Calu3 (cell line): ENCODE data around the gene SLC26A11. TPM values are rescaled to one million over a fixed set of nuclear protein-coding genes. Genes with fewer than 3 reads are reported as not detected.
"Not testable (repeated sequence)": the region's sequence is repeated elsewhere in the genome, so short reads cannot be mapped to it uniquely, and the experiment has no call there.

Source experiments
- BruUV-seq: library from RNA; stranded (reverse); fragments of 400-500 nt; replicated peaks from 2 replicates; lab custom pipeline; 2021; lab: Mats Ljungman, UMichigan
- CTCF ChIA-PET: fragments of 300-600 bp; sonication (Branson Sonifier 250); formaldehyde crosslinking; loops from one replicate; lab custom pipeline; 2022; ENCODE audit warnings: antibody characterized with exemption; lab: Charles Lee
- DNase-seq: peaks from one replicate; pipeline ENCODE4 v3.0.0; 2022
- H3K27ac Mint-ChIP-seq: one replicate; pipeline ENCODE4 v1.8.0; 2022; ENCODE audit warnings: mixed read lengths; ENCODE audit not compliant: unreplicated experiment
- H3K27me3 Mint-ChIP-seq: one replicate; pipeline ENCODE4 v1.8.0; 2022; ENCODE audit warnings: mixed read lengths; ENCODE audit not compliant: unreplicated experiment
- H3K36me3 Mint-ChIP-seq: one replicate; pipeline ENCODE4 v1.8.0; 2022; ENCODE audit warnings: mild to moderate bottlenecking, moderate library complexity, mixed read lengths; ENCODE audit not compliant: insufficient read depth, unreplicated experiment
- H3K4me1 Mint-ChIP-seq: one replicate; pipeline ENCODE4 v1.8.0; 2022; ENCODE audit warnings: mild to moderate bottlenecking, low read depth, mixed read lengths; ENCODE audit not compliant: unreplicated experiment
- H3K4me3 Mint-ChIP-seq: one replicate; pipeline ENCODE4 v1.8.0; 2022; ENCODE audit warnings: mild to moderate bottlenecking, low read depth, moderate library complexity, mixed read lengths; ENCODE audit not compliant: unreplicated experiment
- H3K9me3 Mint-ChIP-seq: one replicate; pipeline ENCODE4 v1.8.0; 2022; ENCODE audit warnings: low read depth, mixed read lengths; ENCODE audit not compliant: unreplicated experiment
- intact Hi-C: fragments of 100-400 bp; cut with micrococcal nuclease; formaldehyde crosslinking; loops from one replicate; pipeline ENCODE4 v1.10.0; 2022; ENCODE audit not compliant: unreplicated experiment
- total RNA-seq: library from RNA; stranded (reverse); gene quantifications from 2 replicates; pipeline ENCODE4 v1.2.3, GENCODE V29; 2022
- TF ChIP-seq, protein P1 (sequence below): fragments of 200-600 bp; IDR thresholded peaks from one replicate; pipeline ENCODE4 v1.8.0; 2022; ENCODE audit warnings: antibody characterized with exemption; ENCODE audit not compliant: unreplicated experiment

Gene SLC26A11
- total RNA-seq, 1 experiment from 2014 or later, result 7.2 TPM

DNA sequence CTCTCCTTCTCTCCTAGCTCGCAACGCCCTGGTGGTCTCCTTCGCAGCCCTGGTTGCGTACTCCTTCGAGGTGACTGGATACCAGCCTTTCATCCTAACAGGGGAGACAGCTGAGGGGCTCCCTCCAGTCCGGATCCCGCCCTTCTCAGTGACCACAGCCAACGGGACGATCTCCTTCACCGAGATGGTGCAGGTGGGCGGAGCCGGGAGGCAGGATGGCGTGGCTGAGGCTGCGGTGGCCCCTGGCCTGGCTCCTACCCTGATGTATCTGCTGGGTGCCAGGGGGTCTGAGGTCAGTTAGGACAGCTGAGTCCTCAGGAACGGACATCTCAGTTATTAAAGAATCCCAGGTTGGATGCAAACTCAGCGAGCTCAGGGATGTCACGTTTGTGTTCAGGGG lies 16.7 kb downstream of the SLC26A11 start:
- TF ChIP-seq, protein P1, sequence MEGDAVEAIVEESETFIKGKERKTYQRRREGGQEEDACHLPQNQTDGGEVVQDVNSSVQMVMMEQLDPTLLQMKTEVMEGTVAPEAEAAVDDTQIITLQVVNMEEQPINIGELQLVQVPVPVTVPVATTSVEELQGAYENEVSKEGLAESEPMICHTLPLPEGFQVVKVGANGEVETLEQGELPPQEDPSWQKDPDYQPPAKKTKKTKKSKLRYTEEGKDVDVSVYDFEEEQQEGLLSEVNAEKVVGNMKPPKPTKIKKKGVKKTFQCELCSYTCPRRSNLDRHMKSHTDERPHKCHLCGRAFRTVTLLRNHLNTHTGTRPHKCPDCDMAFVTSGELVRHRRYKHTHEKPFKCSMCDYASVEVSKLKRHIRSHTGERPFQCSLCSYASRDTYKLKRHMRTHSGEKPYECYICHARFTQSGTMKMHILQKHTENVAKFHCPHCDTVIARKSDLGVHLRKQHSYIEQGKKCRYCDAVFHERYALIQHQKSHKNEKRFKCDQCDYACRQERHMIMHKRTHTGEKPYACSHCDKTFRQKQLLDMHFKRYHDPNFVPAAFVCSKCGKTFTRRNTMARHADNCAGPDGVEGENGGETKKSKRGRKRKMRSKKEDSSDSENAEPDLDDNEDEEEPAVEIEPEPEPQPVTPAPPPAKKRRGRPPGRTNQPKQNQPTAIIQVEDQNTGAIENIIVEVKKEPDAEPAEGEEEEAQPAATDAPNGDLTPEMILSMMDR, result no peak
- intact Hi-C loops, result no loop called here
- H3K27me3 Mint-ChIP-seq, result no peaks in the 10 kb centered on the region
- no peak overlapping the region for H3K4me3 Mint-ChIP-seq
- no peaks in the 10 kb centered on the region for H3K9me3 Mint-ChIP-seq
- no peaks in the 10 kb centered on the region for H3K36me3 Mint-ChIP-seq
- BruUV-seq, result no TSS peak
- H3K27ac Mint-ChIP-seq, result no peak overlapping the region
- DNase-seq, result no peak
- CTCF ChIA-PET, result no interaction called here
- H3K4me1 Mint-ChIP-seq, result no peaks in the 10 kb centered on the region

DNA sequence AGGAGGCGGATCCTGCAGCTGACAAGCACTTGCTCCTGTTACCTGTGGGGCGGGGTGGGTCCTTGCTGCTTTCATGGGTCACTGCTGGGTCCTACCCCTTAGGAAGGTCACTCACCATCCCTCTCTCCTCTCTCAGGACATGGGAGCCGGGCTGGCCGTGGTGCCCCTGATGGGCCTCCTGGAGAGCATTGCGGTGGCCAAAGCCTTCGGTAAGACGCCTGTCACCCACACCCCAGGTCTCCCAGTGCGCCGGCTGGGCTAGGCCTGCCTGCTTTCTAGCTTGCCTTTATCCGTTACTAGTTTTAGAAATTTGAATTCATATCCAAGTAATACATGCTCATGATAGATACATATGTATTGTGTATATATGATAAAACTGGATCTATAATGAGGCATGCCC lies 17.2 kb downstream of the SLC26A11 start:
- Mint-ChIP-seq H3K27me3 (no peaks in the 10 kb centered on the region), H3K4me1 (no peaks in the 10 kb centered on the region), H3K36me3 (no peaks in the 10 kb centered on the region), H3K4me3 (no peak overlapping the region), H3K9me3 (no peaks in the 10 kb centered on the region), H3K27ac (no peak overlapping the region)
- CTCF ChIA-PET, result no interaction called here
- intact Hi-C loops, result no loop called here
- DNase-seq, result no peak
- no TSS peak for BruUV-seq
- TF ChIP-seq, protein P1, result no peak

DNA sequence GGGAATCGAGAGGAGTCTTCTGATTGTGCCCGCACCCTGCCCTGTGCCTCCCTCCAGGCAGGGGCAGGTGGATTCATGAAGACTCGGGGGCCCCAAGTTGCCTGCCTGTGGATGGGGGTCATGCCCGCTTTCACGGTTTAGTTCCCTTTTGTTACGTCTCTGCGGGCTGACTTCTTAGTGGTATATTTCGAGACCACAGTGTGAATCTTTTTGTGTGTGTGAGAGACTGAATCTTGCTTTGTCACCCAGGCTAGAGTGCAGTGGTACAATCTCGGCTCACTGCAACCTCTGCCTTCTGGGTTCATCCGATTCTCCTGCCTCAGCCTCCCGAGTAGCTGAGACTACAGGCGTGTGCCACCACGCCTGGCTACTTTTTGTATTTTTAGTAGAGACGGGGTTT lies 22.3 kb downstream of the SLC26A11 start:
- H3K9me3 Mint-ChIP-seq, result no peaks in the 10 kb centered on the region
- H3K36me3 Mint-ChIP-seq, result no peaks in the 10 kb centered on the region
- BruUV-seq, result no TSS peak
- H3K27ac Mint-ChIP-seq, result no peak overlapping the region
- H3K4me1 Mint-ChIP-seq, result no peaks in the 10 kb centered on the region
- intact Hi-C loops, result no loop called here
- no peak overlapping the region for H3K4me3 Mint-ChIP-seq
- TF ChIP-seq, protein P1, result no peak
- no peaks in the 10 kb centered on the region for H3K27me3 Mint-ChIP-seq
- no peak for DNase-seq
- CTCF ChIA-PET, result no interaction called here

DNA sequence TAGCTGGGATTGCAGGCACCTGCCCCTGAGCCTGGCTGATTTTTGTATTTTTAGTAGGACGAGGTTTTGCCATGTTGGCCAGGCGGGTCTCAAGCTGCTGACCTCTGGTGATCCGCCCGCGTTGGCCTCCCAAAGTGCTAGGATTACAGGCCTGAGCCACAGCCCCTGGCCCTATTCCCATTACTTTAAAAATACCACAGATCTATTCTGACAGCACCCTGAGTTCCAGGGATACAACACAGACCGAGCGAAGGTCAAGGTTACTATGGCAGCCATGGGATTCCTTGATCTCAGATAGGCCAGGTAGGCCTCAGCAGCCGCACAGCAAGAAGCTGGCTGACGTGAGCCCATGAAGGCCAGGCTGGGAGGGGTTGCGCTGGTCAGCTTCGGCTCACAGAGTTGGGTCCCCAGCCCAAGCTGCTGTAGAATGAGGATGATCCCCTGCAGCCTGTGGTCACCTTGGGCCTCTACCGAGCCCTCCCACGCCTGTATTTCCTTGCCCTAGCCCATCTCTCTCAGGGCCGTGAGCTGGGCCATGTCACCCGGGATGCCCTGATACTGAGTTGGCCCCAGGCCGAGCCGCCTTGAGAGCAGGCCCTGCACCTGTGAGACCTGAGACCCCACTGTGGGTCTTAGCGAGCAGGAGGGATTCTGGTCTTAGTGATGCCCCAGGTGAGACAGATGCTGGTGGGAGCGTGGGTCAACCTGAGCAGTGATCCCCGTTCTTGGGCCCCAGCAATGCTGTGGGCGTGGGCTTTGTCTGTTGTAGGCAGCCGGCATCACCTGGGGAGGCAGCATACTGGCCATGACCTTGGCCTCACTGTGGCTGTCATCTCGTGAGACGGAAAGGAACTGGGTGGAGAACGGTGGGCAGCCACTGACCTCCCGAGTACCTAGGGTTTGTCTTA lies 23.6 kb downstream of the SLC26A11 start:
- no peak overlapping the region for H3K27ac Mint-ChIP-seq
- no peaks in the 10 kb centered on the region for H3K27me3 Mint-ChIP-seq
- CTCF ChIA-PET, result no interaction called here
- intact Hi-C loops, result no loop called here
- H3K4me3 Mint-ChIP-seq, result no peak overlapping the region
- no TSS peak for BruUV-seq
- no peaks in the 10 kb centered on the region for H3K9me3 Mint-ChIP-seq
- TF ChIP-seq, protein P1, result no peak
- H3K4me1 Mint-ChIP-seq, result no peaks in the 10 kb centered on the region
- no peaks in the 10 kb centered on the region for H3K36me3 Mint-ChIP-seq
- no peak for DNase-seq

DNA sequence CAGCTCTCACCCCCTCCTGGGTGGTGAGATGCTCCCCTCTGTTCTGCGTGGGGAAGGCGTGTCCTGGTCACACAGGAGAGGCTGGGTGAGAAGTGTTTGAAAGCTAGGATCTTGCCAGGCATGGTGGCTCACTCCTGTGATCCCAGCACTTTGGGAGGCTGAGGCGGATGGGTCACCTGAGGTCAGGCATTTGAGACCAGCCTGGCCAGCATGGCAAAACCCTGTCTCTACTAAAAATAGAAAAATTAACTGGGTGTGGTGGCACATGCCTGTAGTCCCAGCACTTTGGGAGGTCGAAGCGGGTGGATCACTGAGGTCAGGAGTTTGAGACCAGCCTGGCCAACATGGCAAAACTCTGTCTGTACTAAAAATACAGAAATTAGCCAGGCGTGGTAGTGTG lies 24.2 kb downstream of the SLC26A11 start:
- H3K4me1 Mint-ChIP-seq, CTCF ChIA-PET, intact Hi-C loops, H3K9me3 Mint-ChIP-seq, H3K36me3 Mint-ChIP-seq, DNase-seq, H3K4me3 Mint-ChIP-seq, H3K27ac Mint-ChIP-seq, BruUV-seq, H3K27me3 Mint-ChIP-seq: not testable (repeated sequence)
